Mesendoderm (in vitro differentiated cells): ENCODE measurements around the gene GNAI2.
A peak's percentile ranks its signal among the peaks of the same experiment; 100 is the strongest.
"Not testable (repeated sequence)": the region's sequence is repeated elsewhere in the genome, so short reads cannot be mapped to it uniquely, and the experiment has no call there.

Experiments
- DNase-seq: peaks from one replicate; pipeline ENCODE4 v3.0.0; 2013
- H2AK5ac ChIP-seq: 2 replicates; pipeline ENCODE4 v1.6.1; 2013; ENCODE audit warnings: low read length, inconsistent platforms
- H2BK120ac ChIP-seq: 2 replicates; pipeline ENCODE4 v1.6.1; 2013; ENCODE audit warnings: low read depth, mild to moderate bottlenecking, low read length, moderate library complexity, mixed read lengths
- H2BK15ac ChIP-seq: replicated peaks from 2 replicates; pipeline ENCODE4 v1.6.1; 2013; ENCODE audit warnings: low read depth, mild to moderate bottlenecking, moderate library complexity
- H2BK5ac ChIP-seq: 2 replicates; pipeline ENCODE4 v1.6.1; 2013; ENCODE audit warnings: low read length, inconsistent platforms
- H3K18ac ChIP-seq: 2 replicates; pipeline ENCODE4 v1.6.1; 2013; ENCODE audit warnings: mild to moderate bottlenecking, low read length, mixed read lengths
- H3K23ac ChIP-seq: one replicate; pipeline ENCODE4 v1.6.1; 2013; ENCODE audit warnings: low read length
- H3K27ac ChIP-seq: 2 replicates; pipeline ENCODE4 v1.5.1; 2013; ENCODE audit warnings: low read depth, mild to moderate bottlenecking, inconsistent platforms, low read length, moderate library complexity
- H3K27me3 ChIP-seq: 2 replicates; pipeline ENCODE4 v1.6.1; 2013; ENCODE audit warnings: low read length, control low read depth, mild to moderate bottlenecking, inconsistent platforms; ENCODE audit not compliant: insufficient read depth, poor library complexity
- H3K36me3 ChIP-seq: 2 replicates; pipeline ENCODE4 v1.6.1; 2013; ENCODE audit warnings: low read length, inconsistent platforms; ENCODE audit not compliant: control insufficient read depth, insufficient read depth
- H3K4ac ChIP-seq: one replicate; pipeline ENCODE4 v1.6.1; 2013; ENCODE audit warnings: low read depth, mild to moderate bottlenecking, low read length, moderate library complexity
- H3K4me1 ChIP-seq: 2 replicates; pipeline ENCODE4 v1.6.1; 2013; ENCODE audit warnings: low read depth, low read length, inconsistent platforms; ENCODE audit not compliant: control insufficient read depth
- H3K4me2 ChIP-seq: 2 replicates; pipeline ENCODE4 v1.6.1; 2013; ENCODE audit warnings: low read length
- H3K4me3 ChIP-seq: 2 replicates; pipeline ENCODE4 v1.5.1; 2013; ENCODE audit warnings: mild to moderate bottlenecking, low read length
- H3K56ac ChIP-seq: one replicate; pipeline ENCODE4 v1.6.1; 2013; ENCODE audit warnings: low read length
- H3K79me1 ChIP-seq: 2 replicates; pipeline ENCODE4 v1.6.1; 2013; ENCODE audit warnings: low read length, inconsistent platforms
- H3K79me2 ChIP-seq: 2 replicates; pipeline ENCODE4 v1.6.1; 2013; ENCODE audit warnings: mild to moderate bottlenecking, low read length; ENCODE audit not compliant: control insufficient read depth, insufficient read depth
- H3K9ac ChIP-seq: 2 replicates; pipeline ENCODE4 v1.6.1; 2013; ENCODE audit warnings: low read length, inconsistent platforms
- H4K5ac ChIP-seq: one replicate; pipeline ENCODE4 v1.6.1; 2013; ENCODE audit warnings: low read length
- H4K8ac ChIP-seq: one replicate; pipeline ENCODE4 v1.6.1; 2013; ENCODE audit warnings: low read depth, mild to moderate bottlenecking, control low read depth, low read length, moderate library complexity
- WGBS: extraction: QIAGEN DNeasy Blood & Tissue Kit; methylation state at CpG from one replicate; pipeline ENCODE4 v1.1.7; 2013; ENCODE audit warnings: low lambda C conversion rate, missing lambda C conversion rate; ENCODE audit not compliant: insufficient coverage; ENCODE audit errors: extremely low coverage; 5-methylcytosine and 5-hydroxymethylcytosine counted together

GNAI2 gene

GRCh38 chr3:50224639-50225038, 11.4 kb upstream of the GNAI2 start:
- Histone ChIP-seq H3K23ac (no peak overlapping the region), H3K36me3 (no peaks in the 10 kb centered on the region), H3K18ac (no peak overlapping the region), H3K79me2 (no peaks in the 10 kb centered on the region), H2AK5ac (no peak overlapping the region), H4K5ac (no peak overlapping the region), H3K27me3 (no peaks in the 10 kb centered on the region), H2BK120ac (no peak overlapping the region), H3K79me1 (peaks cover 2% of the 10 kb centered on the region), H3K9ac (no peak overlapping the region), H3K4me3 (no peak overlapping the region), H3K4me1 (peaks cover 7% of the 10 kb centered on the region), H2BK5ac (no peak overlapping the region), H4K8ac (no peak overlapping the region), H3K27ac (no peak overlapping the region), H3K56ac (no peak overlapping the region), H3K4ac (no peak overlapping the region), H2BK15ac (no peak overlapping the region), H3K4me2 (no peak overlapping the region)
- DNase-seq: no peak
- no CpG with 5 or more reads among the region's 5 CpGs for WGBS

GRCh38 chr3:50226888-50227389, 9.1 kb upstream of the GNAI2 start:
- peaks cover 7% of the 10 kb centered on the region for H3K4me1 ChIP-seq
- no peak overlapping the region for H3K4ac ChIP-seq
- H2BK120ac ChIP-seq: no peak overlapping the region
- H4K8ac ChIP-seq: no peak overlapping the region
- H3K18ac ChIP-seq: peak overlapping the region; percentile 3
- DNase-seq: peak; percentile 60
- H2AK5ac ChIP-seq: no peak overlapping the region
- no CpG with 5 or more reads among the region's 40 CpGs for WGBS
- H3K27me3 ChIP-seq: no peaks in the 10 kb centered on the region
- H2BK15ac ChIP-seq: no peak overlapping the region
- H3K27ac ChIP-seq: no peak overlapping the region
- peaks cover 2% of the 10 kb centered on the region for H3K79me1 ChIP-seq
- H3K56ac ChIP-seq: peak overlapping the region; percentile 80
- no peak overlapping the region for H3K23ac ChIP-seq
- H3K4me3 ChIP-seq: peak overlapping the region; percentile 0
- peak overlapping the region; percentile 53 for H3K9ac ChIP-seq
- H2BK5ac ChIP-seq: no peak overlapping the region
- H3K36me3 ChIP-seq: no peaks in the 10 kb centered on the region
- H4K5ac ChIP-seq: no peak overlapping the region
- H3K79me2 ChIP-seq: no peaks in the 10 kb centered on the region
- H3K4me2 ChIP-seq: peak overlapping the region; percentile 36

- Histone ChIP-seq H3K36me3 (no peaks in the 10 kb centered on the region), H4K5ac (no peak overlapping the region), H2BK120ac (no peak overlapping the region), H3K18ac (peak overlapping the region; percentile 60), H3K79me2 (no peaks in the 10 kb centered on the region), H3K27ac (peak overlapping the region; percentile 87), H3K79me1 (peaks cover 2% of the 10 kb centered on the region), H4K8ac (no peak overlapping the region), H3K56ac (peak overlapping the region; percentile 97), H3K23ac (no peak overlapping the region), H3K4me1 (peaks cover 7% of the 10 kb centered on the region), H3K27me3 (no peaks in the 10 kb centered on the region), H2AK5ac (no peak overlapping the region), H3K4ac (peak overlapping the region; percentile 57), H3K4me3 (peak overlapping the region; percentile 72), H2BK15ac (no peak overlapping the region), H3K9ac (peak overlapping the region; percentile 92), H3K4me2 (peak overlapping the region; percentile 98), H2BK5ac (peak overlapping the region; percentile 97)
- no CpG with 5 or more reads among the region's 51 CpGs for WGBS
- peak; percentile 97 for DNase-seq
Observed at GRCh38 chr3:50227390-50228183, 8.4 kb upstream of the GNAI2 start.

DNA sequence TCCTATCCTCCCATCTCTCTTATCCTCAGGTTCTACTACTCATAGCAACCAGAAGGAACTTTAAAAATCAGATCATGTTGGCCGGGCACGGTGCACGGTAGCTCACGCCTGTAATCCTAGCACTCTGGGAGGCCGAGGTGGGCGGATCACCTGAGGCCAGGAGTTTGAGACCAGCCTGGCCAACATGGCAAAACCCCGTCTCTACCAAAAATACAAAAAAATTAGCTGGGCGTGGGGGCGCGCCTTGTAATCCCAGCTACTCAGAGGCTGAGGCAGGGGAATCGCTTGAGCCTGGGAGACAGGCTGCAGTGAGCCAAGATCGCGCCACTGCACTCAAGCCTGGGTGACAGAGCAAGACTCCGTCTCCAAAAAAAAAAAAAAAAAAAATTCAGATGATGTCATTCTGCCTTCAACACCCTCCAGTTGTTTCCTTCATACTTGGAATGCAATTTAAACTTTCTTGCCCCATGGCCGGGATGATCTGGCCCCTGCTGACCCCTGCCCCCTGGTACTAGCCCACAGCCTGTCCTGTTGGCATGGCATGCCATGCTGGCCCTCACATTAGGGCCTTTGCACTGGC, 7.7 kb upstream of the GNAI2 start:
- H3K18ac ChIP-seq, H3K23ac ChIP-seq, H3K79me2 ChIP-seq, H2BK15ac ChIP-seq, H3K4me1 ChIP-seq, H3K79me1 ChIP-seq, H2BK5ac ChIP-seq, H4K8ac ChIP-seq, H3K36me3 ChIP-seq, H3K4ac ChIP-seq, H3K27me3 ChIP-seq, H4K5ac ChIP-seq, H2BK120ac ChIP-seq, DNase-seq, H3K4me3 ChIP-seq: not testable (repeated sequence)
- H2AK5ac ChIP-seq: peak overlapping the region; percentile 92
- peak overlapping the region; percentile 97 for H3K56ac ChIP-seq
- peak overlapping the region; percentile 98 for H3K4me2 ChIP-seq
- H3K27ac ChIP-seq: peak overlapping the region; percentile 87
- peak overlapping the region; percentile 92 for H3K9ac ChIP-seq
- WGBS: no CpG with 5 or more reads among the region's 15 CpGs

GRCh38 chr3:50229490-50229889, 6.5 kb upstream of the GNAI2 start:
- H3K79me2 ChIP-seq: no peaks in the 10 kb centered on the region
- H3K79me1 ChIP-seq: peaks cover 2% of the 10 kb centered on the region
- WGBS: no CpG with 5 or more reads among the region's 3 CpGs

More at GRCh38 chr3:50229490-50229889, 6.5 kb upstream of the GNAI2 start:
- Histone ChIP-seq H3K4ac (no peak overlapping the region), H3K18ac (no peak overlapping the region), H3K4me1 (peaks cover 7% of the 10 kb centered on the region), H3K9ac (no peak overlapping the region), H2AK5ac (peak overlapping the region; percentile 60), H3K4me3 (no peak overlapping the region), H3K36me3 (no peaks in the 10 kb centered on the region), H3K27me3 (no peaks in the 10 kb centered on the region), H4K5ac (no peak overlapping the region), H2BK15ac (no peak overlapping the region), H2BK120ac (no peak overlapping the region), H4K8ac (no peak overlapping the region), H3K4me2 (no peak overlapping the region), H2BK5ac (no peak overlapping the region), H3K27ac (no peak overlapping the region), H3K23ac (no peak overlapping the region), H3K56ac (peak overlapping the region; percentile 17)
- no peak for DNase-seq
